Esophagus squamous epithelium (tissue), 5 donors: ENCODE measurements around the gene ARRDC2. TPM values are rescaled to one million over a fixed set of nuclear protein-coding genes. Genes with fewer than 3 reads are reported as not detected.
"Not testable (repeated sequence)": the region's sequence is repeated elsewhere in the genome, so short reads cannot be mapped to it uniquely, and the experiment has no call there.

Experiments
- DNase-seq: peaks from one replicate; lab custom pipeline; 2025; lab: John Stamatoyannopoulos, UW
- H3K27ac ChIP-seq, 4 donors: fragments of 200-600 bp; sonication (generic); one replicate each; pipeline ENCODE4 v1.5.1; 2016 to 2019; ENCODE audit warnings: mild to moderate bottlenecking in 1 of 4
- H3K27me3 ChIP-seq, 4 donors: fragments of 200-600 bp; sonication (generic); 1 replicate in 3 of 4; 2 replicates in 1 of 4; pipeline versions ENCODE4 v1.5.1 to v1.6.0; 2017 to 2021; ENCODE audit warnings: antibody characterized with exemption in 1 of 4
- H3K36me3 ChIP-seq, 3 donors: fragments of 200-600 bp; sonication (generic); one replicate each; pipeline ENCODE4 v1.5.1; 2016 to 2019
- H3K4me1 ChIP-seq, 3 donors: fragments of 200-600 bp; sonication (generic); one replicate each; pipeline ENCODE4 v1.5.1; 2017 to 2019
- H3K4me3 ChIP-seq, 4 donors: fragments of 200-600 bp; sonication (generic); 1 replicate in 3 of 4; 2 replicates in 1 of 4; pipeline ENCODE4 v1.5.1; 2016 to 2019; ENCODE audit warnings: mild to moderate bottlenecking in 2 of 4, moderate library complexity in 1 of 4
- H3K9me3 ChIP-seq, 3 donors: fragments of 200-600 bp; sonication (generic); one replicate each; pipeline ENCODE4 v1.5.1; 2016 to 2019
- POLR2A ChIP-seq, 4 donors: fragments of 450-650 bp; IDR thresholded peaks; one replicate each; pipeline ENCODE4 v1.6.1; 2017; ENCODE audit warnings: antibody characterized with exemption in 4 of 4, mild to moderate bottlenecking in 4 of 4, moderate library complexity in 3 of 4
- WGBS, 2 donors: methylation state at CpG; one replicate each; pipeline ENCODE4 v1.1.5; 2018; 5-methylcytosine and 5-hydroxymethylcytosine counted together
- intact Hi-C: fragments of 100-400 bp; cut with DNase I; formaldehyde crosslinking; loops from one replicate; pipeline ENCODE4 v1.15.0; 2022
- total RNA-seq, 4 donors: library from RNA; depleted of rRNA; stranded (reverse); fragments of >200 nt; gene quantifications; one replicate each; pipeline ENCODE4 v1.1.0, GENCODE V29; 2016
- TF ChIP-seq, protein P1 (sequence below), 6 experiments: fragments of 450-650 bp in 4 of 6; fragments of 200-600 bp in 2 of 6; sonication (generic) in 2 of 6; IDR thresholded peaks; one replicate each; pipeline ENCODE4 v1.5.1; 2016 to 2019; ENCODE audit warnings: antibody characterized with exemption in 6 of 6, mild to moderate bottlenecking in 4 of 6, moderate library complexity in 4 of 6
- donor health status: DM: yes; HTN: yes; CAD: no.

ARRDC2 gene
- total RNA-seq, 4 donors from 2014 or later: 12.4 to 37.2 (median 15.4) TPM

DNA sequence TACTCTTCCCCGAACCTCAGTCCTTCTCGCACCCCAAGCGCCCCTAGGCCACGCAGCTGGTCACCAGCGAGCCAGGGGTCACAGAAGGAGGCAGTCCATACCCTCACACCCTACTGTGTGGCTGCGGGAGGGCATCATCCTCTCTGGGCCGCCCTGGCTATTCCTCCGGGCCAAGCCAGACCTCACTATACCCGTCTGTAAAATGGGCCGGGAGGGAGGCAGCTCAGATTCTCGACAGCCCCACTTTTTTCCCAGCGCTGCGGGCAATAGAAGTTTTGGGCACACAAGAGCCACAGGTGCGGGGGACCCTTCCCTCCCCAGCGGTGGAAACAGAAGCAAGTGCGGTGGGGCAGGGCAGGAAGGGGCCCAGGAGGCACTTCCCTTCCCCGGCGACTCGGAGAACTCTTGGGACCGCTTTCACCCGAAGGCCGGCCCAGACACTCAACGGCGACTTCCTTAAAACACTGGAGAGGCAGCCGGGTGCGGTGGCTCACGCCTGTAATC, 5.6 kb upstream of the ARRDC2 start:
- TF ChIP-seq POLR2A (IDR thresholded peaks at IDR 0.05): no peak
- TF ChIP-seq, protein P1, sequence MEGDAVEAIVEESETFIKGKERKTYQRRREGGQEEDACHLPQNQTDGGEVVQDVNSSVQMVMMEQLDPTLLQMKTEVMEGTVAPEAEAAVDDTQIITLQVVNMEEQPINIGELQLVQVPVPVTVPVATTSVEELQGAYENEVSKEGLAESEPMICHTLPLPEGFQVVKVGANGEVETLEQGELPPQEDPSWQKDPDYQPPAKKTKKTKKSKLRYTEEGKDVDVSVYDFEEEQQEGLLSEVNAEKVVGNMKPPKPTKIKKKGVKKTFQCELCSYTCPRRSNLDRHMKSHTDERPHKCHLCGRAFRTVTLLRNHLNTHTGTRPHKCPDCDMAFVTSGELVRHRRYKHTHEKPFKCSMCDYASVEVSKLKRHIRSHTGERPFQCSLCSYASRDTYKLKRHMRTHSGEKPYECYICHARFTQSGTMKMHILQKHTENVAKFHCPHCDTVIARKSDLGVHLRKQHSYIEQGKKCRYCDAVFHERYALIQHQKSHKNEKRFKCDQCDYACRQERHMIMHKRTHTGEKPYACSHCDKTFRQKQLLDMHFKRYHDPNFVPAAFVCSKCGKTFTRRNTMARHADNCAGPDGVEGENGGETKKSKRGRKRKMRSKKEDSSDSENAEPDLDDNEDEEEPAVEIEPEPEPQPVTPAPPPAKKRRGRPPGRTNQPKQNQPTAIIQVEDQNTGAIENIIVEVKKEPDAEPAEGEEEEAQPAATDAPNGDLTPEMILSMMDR (IDR thresholded peaks at IDR 0.05): no peak
- H3K36me3 ChIP-seq: peaks cover 0 to 7% (median 0%) of the 10 kb centered on the region in 3 donors
- H3K4me1 ChIP-seq: peaks cover 19 to 53% (median 19%) of the 10 kb centered on the region in 3 donors
- H3K9me3 ChIP-seq: no peaks in the 10 kb centered on the region
- intact Hi-C loops: no loop called here
- no peaks in the 10 kb centered on the region for H3K27me3 ChIP-seq
- 60 to 80% methylated on average over 3 to 12 of the region's 27 CpGs for WGBS, 2 donors
- no peak for DNase-seq
- H3K27ac ChIP-seq: peak overlapping the region; percentile 87 to 96 (median 92)
- H3K4me3 ChIP-seq: peak overlapping the region; percentile 61 to 86 (median 77)

DNA sequence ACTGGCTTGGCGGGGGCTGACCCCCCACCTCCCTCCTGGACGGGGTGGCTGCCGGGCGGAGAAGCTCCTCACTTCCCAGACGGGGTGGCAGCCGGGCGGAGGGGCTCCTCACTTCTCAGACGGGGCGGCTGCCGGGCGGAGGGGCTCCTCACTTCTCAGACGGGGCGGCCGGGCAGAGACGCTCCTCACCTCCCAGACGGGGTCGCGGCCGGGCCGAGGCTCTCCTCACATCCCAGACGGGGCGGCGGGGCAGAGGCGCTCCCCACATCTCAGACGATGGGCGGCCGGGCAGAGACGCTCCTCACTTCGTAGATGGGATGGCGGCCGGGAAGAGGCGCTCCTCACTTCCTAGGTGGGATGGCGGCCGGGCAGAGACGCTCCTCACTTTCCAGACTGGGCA, 2.2 kb upstream of the ARRDC2 start:
- no CpG with 5 or more reads among the region's 35 CpGs for WGBS, 2 donors
- H3K27me3 ChIP-seq, H3K4me3 ChIP-seq, DNase-seq, H3K9me3 ChIP-seq, H3K27ac ChIP-seq: not testable (repeated sequence)
- intact Hi-C loops: loop anchor here (2.0 kb wide), 1 partner anchor 53 kb away; no protein-coding TSS in a partner anchor
- H3K4me1 ChIP-seq: peaks cover 23 to 65% (median 25%) of the 10 kb centered on the region in 3 donors
- H3K36me3 ChIP-seq: peaks cover 16 to 31% (median 17%) of the 10 kb centered on the region in 3 donors

DNA sequence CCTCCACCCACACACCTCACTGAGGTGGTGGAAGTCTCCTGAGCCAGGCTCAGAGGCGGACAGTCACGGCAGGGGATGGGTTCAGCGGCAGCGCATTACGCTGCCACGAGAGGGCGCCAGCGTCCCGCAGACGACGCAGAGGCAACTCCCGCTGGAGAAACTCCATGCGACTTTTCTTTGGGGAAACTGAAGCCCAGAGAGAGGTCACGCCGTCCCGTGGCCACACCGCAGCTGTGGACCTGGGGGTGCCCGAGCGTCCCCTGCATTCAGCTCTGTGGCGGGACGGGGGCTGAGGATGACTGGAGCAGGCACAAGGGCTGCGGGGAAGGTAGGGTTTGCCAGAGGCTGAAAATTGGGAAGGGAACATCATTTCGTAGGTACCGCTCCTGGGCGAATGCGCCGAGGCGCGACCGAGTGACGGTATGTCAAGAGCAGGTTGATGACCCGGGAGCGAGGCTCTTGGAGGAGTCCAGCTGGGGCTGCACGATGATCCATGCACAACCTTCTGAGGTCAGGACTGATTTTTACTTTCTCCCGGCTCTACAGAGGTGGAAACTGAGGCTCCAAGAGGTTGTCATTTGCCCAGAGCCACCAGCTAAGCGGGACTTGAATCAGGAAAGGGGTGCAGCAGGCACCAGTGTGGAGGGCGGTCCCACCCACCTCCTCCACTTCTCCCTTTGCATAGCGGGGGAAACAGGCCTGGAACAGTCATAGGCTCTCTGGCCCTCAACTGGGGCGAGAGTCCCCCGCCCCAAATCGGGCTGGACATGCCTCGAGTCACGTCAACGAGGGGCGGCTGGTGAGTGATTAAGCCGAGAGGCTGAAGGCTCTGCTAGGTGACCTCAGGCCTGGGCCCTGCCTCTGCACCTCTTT, 690 bp upstream of the ARRDC2 start:
- no peak for DNase-seq
- peak in 1 of 4 donors; percentile 40 for TF ChIP-seq POLR2A (IDR thresholded peaks at IDR 0.05)
- TF ChIP-seq, protein P1 (IDR thresholded peaks at IDR 0.05): peak; percentile 96 to 99 (median 98)
- 0 to 1% methylated on average over 6 to 19 of the region's 46 CpGs for WGBS, 2 donors
- H3K36me3 ChIP-seq: peaks cover 17 to 46% (median 20%) of the 10 kb centered on the region in 3 donors
- no peaks in the 10 kb centered on the region for H3K27me3 ChIP-seq
- intact Hi-C loops: loop anchor here (2.0 kb wide), 1 partner anchor 52 kb away; no protein-coding TSS in a partner anchor
- no peaks in the 10 kb centered on the region for H3K9me3 ChIP-seq
- peak overlapping the region; percentile 86 to 94 (median 92) for H3K27ac ChIP-seq
- H3K4me1 ChIP-seq: peaks cover 18 to 53% (median 18%) of the 10 kb centered on the region in 3 donors
- H3K4me3 ChIP-seq: peak overlapping the region; percentile 39 to 78 (median 62)

DNA sequence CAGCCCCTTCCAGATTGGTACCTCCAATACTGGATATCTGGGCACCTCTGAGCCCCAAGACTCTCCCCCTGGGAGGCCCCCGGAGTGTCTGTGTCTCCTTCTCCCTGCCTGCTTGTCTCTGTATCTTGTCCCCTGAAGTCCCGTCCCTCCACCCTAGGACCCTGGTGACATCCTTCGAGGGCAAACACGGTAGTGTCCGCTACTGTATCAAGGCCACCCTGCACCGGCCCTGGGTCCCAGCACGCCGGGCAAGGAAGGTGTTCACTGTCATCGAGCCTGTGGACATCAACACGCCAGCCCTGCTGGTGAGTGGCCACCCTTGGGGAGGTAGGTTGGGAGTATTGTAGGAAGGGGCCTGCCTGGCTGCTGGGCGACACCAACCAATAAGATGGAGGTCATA, 844 bp downstream of the ARRDC2 start:
- Histone ChIP-seq H3K9me3 (no peaks in the 10 kb centered on the region), H3K36me3 (peaks cover 17 to 62% (median 30%) of the 10 kb centered on the region in 3 donors), H3K4me3 (peak overlapping the region; percentile 39 to 78 (median 62)), H3K27ac (peak overlapping the region; percentile 86 to 94 (median 92)), H3K4me1 (peaks cover 16 to 52% (median 22%) of the 10 kb centered on the region in 3 donors), H3K27me3 (no peaks in the 10 kb centered on the region)
- WGBS, 2 donors: 94 to 97% methylated on average over 3 to 7 of the region's 11 CpGs
- DNase-seq: no peak
- intact Hi-C loops: no loop called here
- TF ChIP-seq POLR2A (IDR thresholded peaks at IDR 0.05): no peak
- TF ChIP-seq, protein P1 (IDR thresholded peaks at IDR 0.05): no peak

DNA sequence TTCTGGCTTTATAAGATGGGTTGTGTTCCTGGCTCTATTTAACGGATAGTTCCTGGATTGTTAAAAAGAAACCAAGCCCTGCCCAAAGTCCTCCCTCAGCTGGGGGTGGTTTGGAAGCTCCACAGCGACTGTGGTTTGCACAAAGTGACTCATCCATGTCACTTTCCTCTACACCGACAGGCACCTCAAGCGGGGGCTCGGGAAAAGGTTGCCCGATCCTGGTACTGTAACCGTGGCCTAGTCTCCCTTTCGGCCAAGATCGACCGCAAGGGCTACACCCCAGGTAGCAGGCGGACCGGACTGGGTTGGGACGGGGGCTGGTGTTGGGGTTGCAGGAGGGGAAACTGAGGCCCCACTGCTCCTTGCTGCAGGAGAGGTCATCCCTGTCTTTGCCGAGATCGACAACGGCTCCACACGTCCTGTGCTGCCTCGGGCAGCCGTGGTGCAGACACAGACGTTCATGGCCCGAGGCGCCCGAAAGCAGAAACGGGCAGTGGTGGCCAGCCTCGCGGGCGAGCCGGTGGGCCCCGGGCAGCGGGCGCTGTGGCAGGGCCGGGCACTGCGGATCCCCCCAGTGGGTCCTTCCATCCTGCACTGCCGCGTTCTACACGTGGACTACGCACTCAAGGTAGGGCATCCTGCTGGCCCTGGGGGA, 1.6 kb downstream of the ARRDC2 start:
- H3K27me3 ChIP-seq: no peaks in the 10 kb centered on the region
- intact Hi-C loops: no loop called here
- peaks cover 17 to 64% (median 30%) of the 10 kb centered on the region in 3 donors for H3K36me3 ChIP-seq
- DNase-seq: no peak
- TF ChIP-seq, protein P1 (IDR thresholded peaks at IDR 0.05): no peak
- no peak for TF ChIP-seq POLR2A (IDR thresholded peaks at IDR 0.05)
- peak overlapping the region; percentile 39 to 78 (median 62) for H3K4me3 ChIP-seq
- peaks cover 16 to 59% (median 24%) of the 10 kb centered on the region in 3 donors for H3K4me1 ChIP-seq
- WGBS, 2 donors: 78 to 94% methylated on average over 7 to 12 of the region's 37 CpGs
- peak overlapping the region in 3 of 4 donors; percentile 92 to 94 (median 93) for H3K27ac ChIP-seq
- H3K9me3 ChIP-seq: no peaks in the 10 kb centered on the region
